ENCODE data around the gene MPPED1.

DNA sequence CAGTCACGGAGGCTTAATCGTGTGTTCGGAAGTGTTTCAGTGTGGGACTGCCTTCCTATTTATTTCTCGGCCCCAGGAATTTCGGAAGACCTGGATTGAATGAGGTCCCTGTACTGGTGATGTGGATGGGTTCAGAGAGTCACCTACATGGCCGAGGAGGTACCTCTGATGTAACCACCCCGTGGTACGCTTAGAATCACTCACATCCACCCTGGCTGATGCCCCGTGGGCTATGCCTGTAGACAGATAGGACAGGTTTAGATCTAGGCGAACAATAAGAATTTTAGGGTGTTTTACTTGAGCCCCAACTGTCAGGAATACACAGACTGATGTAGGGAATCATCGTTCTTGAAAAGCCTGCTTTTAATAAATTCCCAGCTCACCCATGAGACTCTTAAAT, 2.0 kb downstream of the MPPED1 start:
- TF ChIP-seq, protein P1, sequence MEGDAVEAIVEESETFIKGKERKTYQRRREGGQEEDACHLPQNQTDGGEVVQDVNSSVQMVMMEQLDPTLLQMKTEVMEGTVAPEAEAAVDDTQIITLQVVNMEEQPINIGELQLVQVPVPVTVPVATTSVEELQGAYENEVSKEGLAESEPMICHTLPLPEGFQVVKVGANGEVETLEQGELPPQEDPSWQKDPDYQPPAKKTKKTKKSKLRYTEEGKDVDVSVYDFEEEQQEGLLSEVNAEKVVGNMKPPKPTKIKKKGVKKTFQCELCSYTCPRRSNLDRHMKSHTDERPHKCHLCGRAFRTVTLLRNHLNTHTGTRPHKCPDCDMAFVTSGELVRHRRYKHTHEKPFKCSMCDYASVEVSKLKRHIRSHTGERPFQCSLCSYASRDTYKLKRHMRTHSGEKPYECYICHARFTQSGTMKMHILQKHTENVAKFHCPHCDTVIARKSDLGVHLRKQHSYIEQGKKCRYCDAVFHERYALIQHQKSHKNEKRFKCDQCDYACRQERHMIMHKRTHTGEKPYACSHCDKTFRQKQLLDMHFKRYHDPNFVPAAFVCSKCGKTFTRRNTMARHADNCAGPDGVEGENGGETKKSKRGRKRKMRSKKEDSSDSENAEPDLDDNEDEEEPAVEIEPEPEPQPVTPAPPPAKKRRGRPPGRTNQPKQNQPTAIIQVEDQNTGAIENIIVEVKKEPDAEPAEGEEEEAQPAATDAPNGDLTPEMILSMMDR (conservative IDR thresholded peaks at IDR 0.05; ENCODE audit: low read length), result no peak
- TF ChIP-seq EZH2phosphoT487 (IDR thresholded peaks at IDR 0.05; ENCODE audit: borderline replicate concordance), result no peak

All from Loucy (cell line).